HG03571 (cell line): ENCODE results near the gene PIH1D2.
"Not testable (repeated sequence)": the region's sequence is repeated elsewhere in the genome, so short reads cannot be mapped to it uniquely, and the experiment has no call there.

Experiments
- ATAC-seq: cut with Tn5 transposase; IDR thresholded peaks from one replicate; pipeline ENCODE4 v1.9.1; 2021; ENCODE audit not compliant: unreplicated experiment

PIH1D2 gene

DNA sequence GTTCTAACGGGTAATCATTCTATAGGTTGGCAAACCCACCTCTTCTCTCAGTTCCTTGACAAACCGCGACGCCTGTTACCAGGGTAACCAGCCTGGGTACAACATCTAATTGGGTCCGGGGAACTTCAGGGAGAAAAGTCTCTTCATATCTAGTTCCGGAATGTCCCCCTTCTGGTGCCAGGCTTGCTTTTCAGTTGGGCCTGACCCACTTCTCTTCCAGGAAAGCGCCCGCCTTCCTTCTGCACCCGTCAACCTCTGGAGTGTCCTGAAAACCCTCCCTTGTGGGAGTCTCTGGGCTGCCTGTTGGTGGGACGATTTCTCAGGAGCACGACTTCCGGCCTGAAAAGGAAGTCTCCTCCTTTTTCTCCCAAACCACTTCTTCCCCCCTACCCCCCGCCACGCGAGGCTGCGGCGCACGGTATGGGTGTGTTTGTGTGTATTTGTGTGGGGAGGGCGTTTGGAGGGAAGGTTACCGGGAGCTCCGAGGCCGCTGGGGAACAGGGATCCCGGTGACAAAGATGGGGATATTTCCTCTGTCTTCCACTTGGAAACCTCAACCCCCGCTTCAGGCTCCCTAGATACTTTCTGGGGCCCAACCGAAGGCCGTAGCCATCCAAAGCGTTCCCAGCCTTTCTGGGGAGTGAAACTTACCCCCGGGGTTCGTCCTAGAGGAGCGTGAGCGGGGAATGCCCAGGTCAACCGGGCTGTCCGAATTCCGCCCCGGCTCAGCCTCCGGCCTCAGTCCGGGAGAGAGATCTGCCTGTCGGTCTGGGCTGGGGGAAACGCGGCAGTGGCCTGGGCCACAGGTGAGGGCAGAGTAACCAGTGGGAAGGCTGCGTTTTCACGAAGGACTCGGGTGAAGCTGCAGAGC lies at the start of gene PIH1D2, which contains the start of gene NKAPD1:
Gene PIH1D2 (minus strand): TSS at position 77 of the 871 bp plus-strand sequence. CDS start 843 bp downstream, outside the sequence.
Gene NKAPD1 (plus strand): TSS at position 359 of the 871 bp plus-strand sequence. CDS start 1,276 bp downstream, outside the sequence.
- ATAC-seq: peak; percentile 87

DNA sequence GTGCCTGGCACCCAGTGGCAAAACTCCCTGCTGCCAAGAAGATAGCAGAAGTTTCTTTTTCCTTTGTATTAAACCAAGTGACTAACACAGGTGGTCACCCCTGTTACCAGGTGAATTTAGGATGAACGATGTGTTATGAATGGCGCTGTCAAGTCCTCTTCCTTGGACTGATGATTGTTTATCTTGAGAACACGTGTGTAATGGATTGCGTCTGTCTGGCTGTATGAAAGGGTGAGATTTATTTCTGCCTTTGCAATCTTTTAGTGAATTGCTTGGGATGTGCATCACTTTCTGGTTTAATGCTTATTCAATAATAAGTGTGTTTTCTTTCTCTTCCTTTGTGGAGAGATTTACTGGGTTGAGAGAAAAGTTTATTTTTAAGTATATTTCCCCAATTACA lies 49.3 kb upstream of the PIH1D2 start:
- ATAC-seq: no peak

- no peak for ATAC-seq
These were observed 48.3 kb upstream of the PIH1D2 start for GRCh38 chr11:112121981-112122615.

- ATAC-seq: no peak
These were observed 44.4 kb upstream of the PIH1D2 start for GRCh38 chr11:112118176-112118575.

- ATAC-seq: no peak
These were observed 41.6 kb upstream of the PIH1D2 start for GRCh38 chr11:112115386-112115785.

DNA sequence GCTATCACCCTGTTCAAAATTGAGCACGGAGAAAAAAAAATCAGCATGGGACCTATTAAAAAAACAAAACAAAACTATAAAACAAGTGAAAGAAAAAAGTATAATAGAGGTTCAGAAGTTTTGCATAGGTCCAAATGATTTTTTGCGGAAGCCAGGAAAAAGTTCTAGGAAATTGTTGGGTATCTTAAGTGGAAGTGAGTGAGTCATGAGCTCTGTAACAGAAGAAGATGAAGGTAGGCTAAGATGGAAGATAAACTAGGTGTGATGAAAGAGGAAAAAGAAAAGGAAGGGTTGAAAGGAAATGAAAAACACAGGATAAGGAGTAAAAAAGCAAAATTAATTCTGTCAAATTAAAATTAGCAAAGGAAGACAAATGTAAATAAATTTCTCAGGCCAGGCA lies 40.6 kb upstream of the PIH1D2 start:
- no peak for ATAC-seq

GRCh38 chr11:112113539-112114457 lies 40.0 kb upstream of the PIH1D2 start:
- ATAC-seq: no peak

DNA sequence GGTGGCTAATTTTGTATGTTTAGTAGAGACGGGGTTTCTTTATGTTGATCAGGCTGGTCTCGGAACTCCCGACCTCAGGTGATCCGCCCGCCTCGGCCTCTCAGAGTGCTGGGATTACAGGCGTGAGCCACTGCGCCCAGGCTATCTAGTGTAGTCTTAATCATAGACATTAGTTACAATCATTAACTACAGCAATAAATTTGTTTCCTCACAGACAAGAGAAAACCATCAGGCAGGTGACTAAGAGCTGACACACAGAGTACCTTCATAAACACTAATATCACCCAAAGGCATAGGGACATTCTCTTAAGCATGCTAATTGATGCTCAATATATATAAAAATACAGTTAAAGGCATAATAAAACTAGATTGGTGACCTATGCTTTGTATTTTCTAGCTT lies 32.3 kb upstream of the PIH1D2 start:
- ATAC-seq: no peak

DNA sequence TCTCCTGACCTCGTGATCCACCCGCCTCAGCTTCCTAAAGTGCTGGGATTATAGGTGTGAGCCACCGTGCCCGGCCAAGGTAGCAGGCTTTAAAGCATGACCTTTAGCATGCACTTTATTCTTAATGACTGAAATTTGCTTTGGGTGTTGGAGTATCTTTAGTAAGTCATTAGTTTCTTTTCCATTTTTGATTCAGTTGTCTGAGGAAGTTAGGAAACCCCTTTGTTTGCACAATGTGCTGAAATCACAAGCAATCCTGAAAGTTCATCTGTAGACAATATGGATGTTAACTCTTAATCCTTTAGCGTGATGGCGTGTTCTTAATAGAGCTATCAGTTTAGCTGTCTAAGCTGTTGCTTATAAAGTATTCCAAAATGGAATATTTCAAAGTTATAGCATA lies 29.6 kb upstream of the PIH1D2 start:
- ATAC-seq: no peak

- no peak for ATAC-seq
These were observed 26.6 kb upstream of the PIH1D2 start for GRCh38 chr11:112100462-112100861.

DNA sequence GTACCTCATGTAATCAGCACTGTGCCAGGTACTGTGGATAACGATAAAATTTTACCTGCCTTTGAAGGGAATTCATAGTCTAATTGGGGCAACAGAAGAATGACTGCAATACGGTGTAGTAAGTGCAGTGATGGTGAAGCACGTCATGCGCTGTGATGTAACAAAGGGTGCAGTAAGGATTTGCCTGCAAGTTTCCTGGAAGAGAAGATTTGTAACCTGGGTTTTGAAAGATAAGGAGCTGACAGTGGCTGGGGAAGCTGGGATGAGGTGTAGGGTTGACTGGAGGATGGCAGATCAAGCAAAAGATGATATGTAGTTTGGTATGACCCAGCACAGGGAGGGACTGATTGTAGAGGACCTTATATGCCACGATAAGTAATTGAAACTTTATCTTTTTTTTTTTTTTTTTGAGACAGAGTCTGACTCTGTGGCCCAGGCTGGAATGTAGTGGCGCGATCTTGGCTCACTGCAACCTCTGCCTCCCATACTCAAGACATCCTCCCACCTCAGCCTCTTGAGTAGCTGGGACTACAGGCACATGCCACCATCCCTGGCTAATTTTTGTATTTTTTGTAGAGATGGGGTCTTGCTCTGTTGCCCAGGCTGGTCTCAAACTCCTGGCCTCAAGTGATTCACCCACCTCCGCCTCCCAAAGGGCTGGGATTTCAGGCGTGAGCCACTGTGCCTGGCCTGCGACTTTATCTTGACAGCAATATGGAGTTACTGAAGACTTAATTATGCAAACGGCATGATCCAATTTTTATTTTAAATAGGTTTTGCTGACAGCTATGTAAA lies 24.1 kb upstream of the PIH1D2 start:
- no peak for ATAC-seq

- ATAC-seq: no peak
These were observed 22.4 kb upstream of the PIH1D2 start for GRCh38 chr11:112096194-112096593.

GRCh38 chr11:112095302-112095701 lies 21.5 kb upstream of the PIH1D2 start:
- not testable (repeated sequence) for ATAC-seq

- ATAC-seq: no peak
These were observed 13.4 kb upstream of the PIH1D2 start for GRCh38 chr11:112087212-112087611.

DNA sequence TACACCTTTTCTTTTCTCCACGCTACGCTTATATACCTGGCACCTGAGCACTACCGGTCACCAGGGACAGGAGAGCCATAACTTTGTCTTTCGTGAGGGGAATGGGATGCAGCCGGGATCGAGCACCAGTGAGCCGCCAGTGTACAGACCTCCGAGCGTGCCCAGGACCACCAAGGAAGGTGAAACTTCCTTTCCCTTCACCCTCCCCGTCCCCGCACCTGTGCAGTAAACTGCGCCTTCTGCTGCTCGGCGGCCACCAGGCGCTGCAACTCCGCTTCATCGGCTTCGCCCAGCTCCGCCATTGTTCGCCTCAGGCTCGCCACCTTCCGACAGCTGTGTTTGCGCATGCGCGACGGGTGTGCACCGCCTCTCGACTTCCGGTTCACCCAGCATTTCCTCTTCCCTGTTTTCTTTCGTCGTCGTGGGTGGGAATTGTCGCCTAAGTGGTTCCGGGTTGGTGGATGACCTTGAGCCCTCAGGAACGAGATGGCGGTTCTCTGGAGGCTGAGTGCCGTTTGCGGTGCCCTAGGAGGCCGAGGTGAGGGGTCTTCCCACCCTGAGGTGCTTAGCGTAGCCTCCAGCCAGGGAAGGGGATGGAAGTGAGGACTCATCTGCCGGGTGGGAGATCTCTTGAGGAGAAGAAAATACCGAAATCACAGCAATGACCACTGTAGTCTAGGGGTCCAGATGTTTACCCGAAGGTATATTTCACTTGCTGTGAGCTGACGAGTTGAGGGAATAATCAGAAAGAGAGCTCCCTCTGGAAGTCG lies 12.8 kb upstream of the PIH1D2 start, which contains the start of the genes SDHD and TIMM8B:
Gene SDHD (plus strand): TSS at position 452 of the 770 bp plus-strand sequence. CDS start 35 bp downstream, at position 487.
Gene TIMM8B (minus strand): TSS at position 335 of the 770 bp plus-strand sequence. CDS start 33 bp downstream, at position 302.
- ATAC-seq: peak; percentile 86

- ATAC-seq: peak; percentile 25
These were observed 12.1 kb upstream of the PIH1D2 start for GRCh38 chr11:112085822-112086421.

- no peak for ATAC-seq
These were observed 8.9 kb upstream of the PIH1D2 start for GRCh38 chr11:112082729-112083128.

- ATAC-seq: no peak
These were observed 10.9 kb downstream of the PIH1D2 start for GRCh38 chr11:112062923-112063322.

DNA sequence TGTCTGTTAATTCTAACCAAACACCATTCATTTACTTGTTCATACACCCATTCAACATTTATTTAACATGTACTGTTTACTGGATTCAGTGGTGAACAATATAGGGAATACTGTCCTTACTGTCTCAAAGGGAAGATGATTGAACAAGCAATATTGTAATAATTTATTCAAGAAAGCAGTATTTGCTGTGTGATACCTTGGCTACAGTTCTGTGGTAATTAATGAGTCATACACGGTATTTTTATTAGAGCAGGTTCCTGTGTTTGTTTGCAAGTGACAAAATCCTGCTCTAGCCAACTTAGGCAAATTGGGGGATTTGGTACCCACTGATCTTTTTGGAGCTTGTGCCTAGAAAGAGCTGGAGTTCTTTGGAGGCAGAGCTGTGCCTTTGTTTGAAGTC lies 15.7 kb downstream of the PIH1D2 start:
- ATAC-seq: no peak
